Measurements from ENCODE around the gene TBC1D22A.

DNA sequence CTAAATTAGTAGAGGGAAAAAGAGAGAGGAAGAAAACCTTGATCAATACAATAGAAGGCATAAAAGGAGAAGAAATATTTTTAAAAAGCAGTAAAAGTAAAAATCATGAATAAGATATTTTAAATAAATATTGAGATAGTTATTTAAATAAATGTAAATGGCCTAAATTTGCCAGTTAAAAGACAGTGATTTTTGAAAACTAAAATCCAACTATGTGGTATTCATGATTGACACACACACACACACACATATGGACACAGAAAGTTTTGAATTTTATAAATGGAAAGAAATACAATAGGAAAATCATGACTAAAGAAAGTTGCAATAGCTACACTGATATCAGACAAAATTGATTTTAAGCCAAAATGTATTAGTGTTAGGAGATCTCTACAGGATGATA lies 313.1 kb downstream of the TBC1D22A start:
- TF ChIP-seq, protein P1, sequence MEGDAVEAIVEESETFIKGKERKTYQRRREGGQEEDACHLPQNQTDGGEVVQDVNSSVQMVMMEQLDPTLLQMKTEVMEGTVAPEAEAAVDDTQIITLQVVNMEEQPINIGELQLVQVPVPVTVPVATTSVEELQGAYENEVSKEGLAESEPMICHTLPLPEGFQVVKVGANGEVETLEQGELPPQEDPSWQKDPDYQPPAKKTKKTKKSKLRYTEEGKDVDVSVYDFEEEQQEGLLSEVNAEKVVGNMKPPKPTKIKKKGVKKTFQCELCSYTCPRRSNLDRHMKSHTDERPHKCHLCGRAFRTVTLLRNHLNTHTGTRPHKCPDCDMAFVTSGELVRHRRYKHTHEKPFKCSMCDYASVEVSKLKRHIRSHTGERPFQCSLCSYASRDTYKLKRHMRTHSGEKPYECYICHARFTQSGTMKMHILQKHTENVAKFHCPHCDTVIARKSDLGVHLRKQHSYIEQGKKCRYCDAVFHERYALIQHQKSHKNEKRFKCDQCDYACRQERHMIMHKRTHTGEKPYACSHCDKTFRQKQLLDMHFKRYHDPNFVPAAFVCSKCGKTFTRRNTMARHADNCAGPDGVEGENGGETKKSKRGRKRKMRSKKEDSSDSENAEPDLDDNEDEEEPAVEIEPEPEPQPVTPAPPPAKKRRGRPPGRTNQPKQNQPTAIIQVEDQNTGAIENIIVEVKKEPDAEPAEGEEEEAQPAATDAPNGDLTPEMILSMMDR (IDR thresholded peaks at IDR 0.05; ENCODE audit: low read depth, low read length, missing input control): no peak
- TF ChIP-seq GABPA (IDR thresholded peaks at IDR 0.05 in 1 of 2, conservative IDR thresholded peaks at IDR 0.05 in 1 of 2) (no peak), HNF4G (IDR thresholded peaks at IDR 0.05) (no peak), RAD21 (IDR thresholded peaks at IDR 0.05) (no peak), JUND (IDR thresholded peaks at IDR 0.05) (no peak), FOXA2 (IDR thresholded peaks at IDR 0.05) (no peak), YY1 (IDR thresholded peaks at IDR 0.05) (no peak), SP1 (IDR thresholded peaks at IDR 0.05) (no peak), TAF1 (conservative IDR thresholded peaks at IDR 0.05) (no peak), NR2F2 (IDR thresholded peaks at IDR 0.05) (no peak)
- TF ChIP-seq, protein P2, sequence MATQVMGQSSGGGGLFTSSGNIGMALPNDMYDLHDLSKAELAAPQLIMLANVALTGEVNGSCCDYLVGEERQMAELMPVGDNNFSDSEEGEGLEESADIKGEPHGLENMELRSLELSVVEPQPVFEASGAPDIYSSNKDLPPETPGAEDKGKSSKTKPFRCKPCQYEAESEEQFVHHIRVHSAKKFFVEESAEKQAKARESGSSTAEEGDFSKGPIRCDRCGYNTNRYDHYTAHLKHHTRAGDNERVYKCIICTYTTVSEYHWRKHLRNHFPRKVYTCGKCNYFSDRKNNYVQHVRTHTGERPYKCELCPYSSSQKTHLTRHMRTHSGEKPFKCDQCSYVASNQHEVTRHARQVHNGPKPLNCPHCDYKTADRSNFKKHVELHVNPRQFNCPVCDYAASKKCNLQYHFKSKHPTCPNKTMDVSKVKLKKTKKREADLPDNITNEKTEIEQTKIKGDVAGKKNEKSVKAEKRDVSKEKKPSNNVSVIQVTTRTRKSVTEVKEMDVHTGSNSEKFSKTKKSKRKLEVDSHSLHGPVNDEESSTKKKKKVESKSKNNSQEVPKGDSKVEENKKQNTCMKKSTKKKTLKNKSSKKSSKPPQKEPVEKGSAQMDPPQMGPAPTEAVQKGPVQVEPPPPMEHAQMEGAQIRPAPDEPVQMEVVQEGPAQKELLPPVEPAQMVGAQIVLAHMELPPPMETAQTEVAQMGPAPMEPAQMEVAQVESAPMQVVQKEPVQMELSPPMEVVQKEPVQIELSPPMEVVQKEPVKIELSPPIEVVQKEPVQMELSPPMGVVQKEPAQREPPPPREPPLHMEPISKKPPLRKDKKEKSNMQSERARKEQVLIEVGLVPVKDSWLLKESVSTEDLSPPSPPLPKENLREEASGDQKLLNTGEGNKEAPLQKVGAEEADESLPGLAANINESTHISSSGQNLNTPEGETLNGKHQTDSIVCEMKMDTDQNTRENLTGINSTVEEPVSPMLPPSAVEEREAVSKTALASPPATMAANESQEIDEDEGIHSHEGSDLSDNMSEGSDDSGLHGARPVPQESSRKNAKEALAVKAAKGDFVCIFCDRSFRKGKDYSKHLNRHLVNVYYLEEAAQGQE (IDR thresholded peaks at IDR 0.05): no peak
- TF ChIP-seq, protein P3, sequence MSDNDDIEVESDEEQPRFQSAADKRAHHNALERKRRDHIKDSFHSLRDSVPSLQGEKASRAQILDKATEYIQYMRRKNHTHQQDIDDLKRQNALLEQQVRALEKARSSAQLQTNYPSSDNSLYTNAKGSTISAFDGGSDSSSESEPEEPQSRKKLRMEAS (IDR thresholded peaks at IDR 0.05): no peak
- TF ChIP-seq, protein P4, sequence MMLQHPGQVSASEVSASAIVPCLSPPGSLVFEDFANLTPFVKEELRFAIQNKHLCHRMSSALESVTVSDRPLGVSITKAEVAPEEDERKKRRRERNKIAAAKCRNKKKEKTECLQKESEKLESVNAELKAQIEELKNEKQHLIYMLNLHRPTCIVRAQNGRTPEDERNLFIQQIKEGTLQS (IDR thresholded peaks at IDR 0.05): no peak
